ENCODE data around the gene ABCC4.

The ABCC4 gene

GRCh38 chr13:95020298-95020987 is 280.8 kb downstream of the ABCC4 start:
- no peak overlapping the region for H3K4me3 ChIP-seq (ENCODE audit: low read depth, low read length)
- DNase-seq (ENCODE audit: low read depth, low spot score), result peak; percentile 50
- in situ Hi-C loops (cut with HindIII; ENCODE audit: low sequenced_read_pairs), result no loop called here
- TF ChIP-seq, protein P1, sequence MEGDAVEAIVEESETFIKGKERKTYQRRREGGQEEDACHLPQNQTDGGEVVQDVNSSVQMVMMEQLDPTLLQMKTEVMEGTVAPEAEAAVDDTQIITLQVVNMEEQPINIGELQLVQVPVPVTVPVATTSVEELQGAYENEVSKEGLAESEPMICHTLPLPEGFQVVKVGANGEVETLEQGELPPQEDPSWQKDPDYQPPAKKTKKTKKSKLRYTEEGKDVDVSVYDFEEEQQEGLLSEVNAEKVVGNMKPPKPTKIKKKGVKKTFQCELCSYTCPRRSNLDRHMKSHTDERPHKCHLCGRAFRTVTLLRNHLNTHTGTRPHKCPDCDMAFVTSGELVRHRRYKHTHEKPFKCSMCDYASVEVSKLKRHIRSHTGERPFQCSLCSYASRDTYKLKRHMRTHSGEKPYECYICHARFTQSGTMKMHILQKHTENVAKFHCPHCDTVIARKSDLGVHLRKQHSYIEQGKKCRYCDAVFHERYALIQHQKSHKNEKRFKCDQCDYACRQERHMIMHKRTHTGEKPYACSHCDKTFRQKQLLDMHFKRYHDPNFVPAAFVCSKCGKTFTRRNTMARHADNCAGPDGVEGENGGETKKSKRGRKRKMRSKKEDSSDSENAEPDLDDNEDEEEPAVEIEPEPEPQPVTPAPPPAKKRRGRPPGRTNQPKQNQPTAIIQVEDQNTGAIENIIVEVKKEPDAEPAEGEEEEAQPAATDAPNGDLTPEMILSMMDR (IDR thresholded peaks at IDR 0.05; ENCODE audit: low read depth, low read length), result no peak

- DNase-seq (ENCODE audit: low read depth, low spot score), result no peak
- TF ChIP-seq, protein P1 (IDR thresholded peaks at IDR 0.05; ENCODE audit: low read depth, low read length), result no peak
- in situ Hi-C loops (cut with HindIII; ENCODE audit: low sequenced_read_pairs), result no loop called here
- no peak overlapping the region for H3K4me3 ChIP-seq (ENCODE audit: low read depth, low read length)
Measured at GRCh38 chr13:95019886-95020285, 281.4 kb downstream of the ABCC4 start.

DNA sequence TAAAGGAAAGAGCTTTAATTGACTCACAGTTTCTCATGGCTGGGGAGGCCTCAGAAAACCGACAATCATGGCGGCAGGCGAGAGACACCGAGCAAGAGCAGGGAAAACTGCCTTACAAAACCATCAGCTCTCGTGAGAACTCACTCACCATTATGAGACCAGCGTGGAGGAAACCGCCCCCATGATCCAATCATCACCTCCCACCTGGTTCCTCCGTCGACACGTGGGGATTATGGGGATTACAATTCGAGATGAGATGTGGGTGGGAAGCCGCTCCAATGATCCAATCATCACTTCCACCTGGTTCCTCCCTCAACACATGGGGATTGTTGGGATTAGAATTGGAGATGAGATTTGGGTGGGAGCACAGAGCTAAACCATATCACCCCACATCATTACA is 293.9 kb downstream of the ABCC4 start:
- DNase-seq (ENCODE audit: low read depth, low spot score), result no peak
- no peak overlapping the region for H3K4me3 ChIP-seq (ENCODE audit: low read depth, low read length)
- in situ Hi-C loops (cut with HindIII; ENCODE audit: low sequenced_read_pairs), result no loop called here
- TF ChIP-seq, protein P1 (IDR thresholded peaks at IDR 0.05; ENCODE audit: low read depth, low read length), result no peak

- TF ChIP-seq, protein P1 (IDR thresholded peaks at IDR 0.05; ENCODE audit: low read depth, low read length), result no peak
- in situ Hi-C loops (cut with HindIII; ENCODE audit: low sequenced_read_pairs), result no loop called here
Measured at GRCh38 chr13:95005300-95005699, 296.0 kb downstream of the ABCC4 start.

GRCh38 chr13:95003019-95003813 is 298.0 kb downstream of the ABCC4 start:
- H3K4me3 ChIP-seq (ENCODE audit: low read depth, low read length), result peak overlapping the region; percentile 28
- in situ Hi-C loops (cut with HindIII; ENCODE audit: low sequenced_read_pairs), result no loop called here
- TF ChIP-seq, protein P1 (IDR thresholded peaks at IDR 0.05; ENCODE audit: low read depth, low read length), result no peak
- no peak for DNase-seq (ENCODE audit: low read depth, low spot score)

More at GRCh38 chr13:95005300-95005699, 296.0 kb downstream of the ABCC4 start:
- DNase-seq (ENCODE audit: low read depth, low spot score), result no peak
- no peak overlapping the region for H3K4me3 ChIP-seq (ENCODE audit: low read depth, low read length)

- DNase-seq (ENCODE audit: low read depth, low spot score), result no peak
- H3K4me3 ChIP-seq (ENCODE audit: low read depth, low read length), result no peak overlapping the region
- in situ Hi-C loops (cut with HindIII; ENCODE audit: low sequenced_read_pairs), result no loop called here
- TF ChIP-seq, protein P1 (IDR thresholded peaks at IDR 0.05; ENCODE audit: low read depth, low read length), result no peak
Measured at GRCh38 chr13:95002126-95002525, 299.1 kb downstream of the ABCC4 start.

Data from astrocyte of the spinal cord (primary cell).